ENCODE results near the gene INCENP. TPM values are rescaled to one million over a fixed set of nuclear protein-coding genes. Genes with fewer than 3 reads are reported as not detected.

The INCENP gene
- total RNA-seq, 1 donor from 2014 or later = 21.6 TPM

- Mint-ChIP-seq H3K27me3 (ENCODE audit: low read depth) (no peaks in the 10 kb centered on the region), H3K27ac (ENCODE audit: unreplicated experiment) (no peak overlapping the region), H3K9me3 (ENCODE audit: low read depth) (no peaks in the 10 kb centered on the region), H3K36me3 (ENCODE audit: low read depth) (peaks cover 41% of the 10 kb centered on the region), H3K4me3 (ENCODE audit: unreplicated experiment) (no peak overlapping the region), H3K4me1 (ENCODE audit: low read depth) (no peaks in the 10 kb centered on the region)
- DNase-seq (ENCODE audit: low spot score) = peak; percentile 74
- no peak for TF ChIP-seq CTCF (IDR thresholded peaks at IDR 0.05)
Observed at GRCh38 chr11:62148271-62148980, 24.6 kb downstream of the INCENP start.

GRCh38 chr11:62149986-62150886, 26.4 kb downstream of the INCENP start:
- no peak overlapping the region for H3K27ac Mint-ChIP-seq (ENCODE audit: unreplicated experiment)
- TF ChIP-seq CTCF (IDR thresholded peaks at IDR 0.05) = no peak
- DNase-seq (ENCODE audit: low spot score) = peak; percentile 58
- peaks cover 39% of the 10 kb centered on the region for H3K36me3 Mint-ChIP-seq (ENCODE audit: low read depth)
- no peaks in the 10 kb centered on the region for H3K4me1 Mint-ChIP-seq (ENCODE audit: low read depth)
- no peak overlapping the region for H3K4me3 Mint-ChIP-seq (ENCODE audit: unreplicated experiment)
- no peaks in the 10 kb centered on the region for H3K27me3 Mint-ChIP-seq (ENCODE audit: low read depth)
- H3K9me3 Mint-ChIP-seq (ENCODE audit: low read depth) = no peaks in the 10 kb centered on the region

DNA sequence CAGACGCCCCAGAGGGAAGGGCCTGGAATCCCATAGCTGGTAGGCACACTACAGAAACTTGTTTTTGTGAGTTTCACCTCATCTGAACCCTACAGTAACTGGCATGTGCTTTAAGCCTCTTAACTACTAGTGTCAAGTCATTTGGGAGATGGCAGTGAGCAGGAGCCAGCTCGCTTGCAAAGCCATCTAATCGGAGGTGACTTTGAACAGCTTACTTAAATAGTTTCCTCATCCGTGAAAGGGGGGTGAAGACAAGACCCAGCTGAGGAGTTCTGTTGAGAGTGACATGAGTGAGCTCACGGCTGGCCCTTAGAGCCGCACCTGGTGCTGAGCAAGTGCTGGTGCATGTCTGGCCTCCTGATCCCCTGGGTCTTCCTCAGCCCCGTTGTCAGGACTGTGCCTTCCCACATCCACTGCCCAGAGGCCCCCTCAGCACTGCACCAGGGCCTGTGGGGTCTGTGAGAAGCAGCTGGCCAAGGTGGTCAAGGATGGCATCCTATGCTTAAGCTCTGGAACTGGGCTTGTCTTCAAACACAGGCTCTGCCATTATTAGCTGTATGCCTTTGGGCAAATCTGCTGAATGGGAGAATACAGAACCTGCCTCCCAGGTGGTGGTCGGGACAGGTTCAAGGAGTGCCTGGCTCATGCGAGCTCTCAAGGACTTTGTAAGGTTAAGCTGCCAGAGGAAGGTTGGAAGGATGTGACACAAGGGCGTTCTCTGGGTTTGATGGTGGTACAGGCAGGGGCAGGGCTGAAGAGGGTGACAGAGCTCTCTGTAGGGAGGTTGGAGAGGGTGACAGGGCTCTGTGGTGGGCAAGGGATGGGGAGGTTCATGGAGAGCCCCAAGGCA, 27.3 kb downstream of the INCENP start:
- TF ChIP-seq CTCF (IDR thresholded peaks at IDR 0.05) = no peak
- Mint-ChIP-seq H3K9me3 (ENCODE audit: low read depth) (no peaks in the 10 kb centered on the region), H3K27me3 (ENCODE audit: low read depth) (no peaks in the 10 kb centered on the region), H3K4me3 (ENCODE audit: unreplicated experiment) (no peak overlapping the region), H3K36me3 (ENCODE audit: low read depth) (peaks cover 35% of the 10 kb centered on the region), H3K4me1 (ENCODE audit: low read depth) (no peaks in the 10 kb centered on the region), H3K27ac (ENCODE audit: unreplicated experiment) (no peak overlapping the region)
- peak; percentile 42 for DNase-seq (ENCODE audit: low spot score)

DNA sequence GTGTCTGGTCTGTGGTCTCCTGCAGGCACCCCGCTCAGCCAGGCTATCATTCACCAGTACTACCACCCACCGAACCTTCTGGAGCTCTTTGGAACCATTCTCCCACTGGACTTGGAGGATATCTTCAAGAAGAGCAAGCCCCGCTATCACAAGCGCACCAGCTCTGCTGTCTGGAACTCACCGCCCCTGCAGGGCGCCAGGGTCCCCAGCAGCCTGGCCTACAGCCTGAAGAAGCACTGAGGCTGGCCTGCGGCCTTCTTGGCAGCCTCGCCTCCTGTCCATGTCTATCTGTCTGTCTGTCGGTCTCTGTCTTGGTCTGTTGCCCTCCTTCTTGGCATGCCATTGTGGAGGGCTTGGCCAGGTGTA, 27.9 kb downstream of the INCENP start:
- Mint-ChIP-seq H3K4me3 (ENCODE audit: unreplicated experiment) (no peak overlapping the region), H3K27ac (ENCODE audit: unreplicated experiment) (no peak overlapping the region), H3K36me3 (ENCODE audit: low read depth) (peaks cover 30% of the 10 kb centered on the region), H3K27me3 (ENCODE audit: low read depth) (no peaks in the 10 kb centered on the region), H3K9me3 (ENCODE audit: low read depth) (no peaks in the 10 kb centered on the region), H3K4me1 (ENCODE audit: low read depth) (no peaks in the 10 kb centered on the region)
- TF ChIP-seq CTCF (IDR thresholded peaks at IDR 0.05) = no peak
- DNase-seq (ENCODE audit: low spot score) = no peak

All from chondrocyte (in vitro differentiated cells).